MM.1S (cell line): ENCODE results near the gene LRRC4C.

Experiments used
- DNase-seq: peaks from one replicate; pipeline ENCODE4 v3.0.0-alpha.2; 2015
- H2AFZ ChIP-seq: fragments of 300-600 bp; sonication (generic); 2 replicates; pipeline ENCODE4 v1.6.0; 2016; ENCODE audit warnings: antibody characterized with exemption, low read length
- H3F3A ChIP-seq: fragments of 300-600 bp; sonication (generic); 2 replicates; pipeline ENCODE4 v1.6.1; 2016; ENCODE audit warnings: mild to moderate bottlenecking, antibody characterized with exemption, low read length, moderate library complexity, mixed read lengths; ENCODE audit not compliant: insufficient read depth
- H3K27ac ChIP-seq: fragments of 300-600 bp; sonication (generic); 2 replicates; pipeline ENCODE4 v1.5.1; 2016; ENCODE audit warnings: mild to moderate bottlenecking, low read length
- H3K27me3 ChIP-seq: fragments of 300-600 bp; sonication (generic); replicated peaks from 2 replicates; pipeline ENCODE4 v1.6.0; 2016; ENCODE audit warnings: low read length; ENCODE audit not compliant: insufficient read depth
- H3K36me3 ChIP-seq: fragments of 300-600 bp; sonication (generic); replicated peaks from 2 replicates; pipeline ENCODE4 v1.6.1; 2016; ENCODE audit warnings: mild to moderate bottlenecking, low read length, mixed read lengths; ENCODE audit not compliant: insufficient read depth
- H3K4me1 ChIP-seq: fragments of 300-600 bp; sonication (generic); 2 replicates; pipeline ENCODE4 v1.6.1; 2016; ENCODE audit warnings: low read length, mixed read lengths
- H3K4me2 ChIP-seq: fragments of 300-600 bp; sonication (generic); 2 replicates; pipeline ENCODE4 v1.6.0; 2016; ENCODE audit warnings: low read depth, low read length
- H3K4me3 ChIP-seq: fragments of 300-600 bp; sonication (generic); 2 replicates; pipeline ENCODE4 v1.5.1; 2016; ENCODE audit warnings: low read length, mixed read lengths
- H3K79me2 ChIP-seq: fragments of 300-600 bp; sonication (generic); 2 replicates; pipeline ENCODE4 v1.6.1; 2016; ENCODE audit warnings: mixed run types, low read length, mixed read lengths
- H3K9ac ChIP-seq: fragments of 300-600 bp; sonication (generic); 2 replicates; pipeline ENCODE4 v1.6.1; 2016; ENCODE audit warnings: low read length, mixed read lengths
- H3K9me2 ChIP-seq: fragments of 300-600 bp; sonication (generic); replicated peaks from 2 replicates; pipeline ENCODE4 v1.6.1; 2016; ENCODE audit warnings: mild to moderate bottlenecking, low read length, mixed read lengths; ENCODE audit not compliant: insufficient read depth
- H3K9me3 ChIP-seq: fragments of 300-600 bp; sonication (generic); replicated peaks from 2 replicates; pipeline ENCODE4 v1.6.1; 2016; ENCODE audit warnings: mild to moderate bottlenecking, low read length, mixed read lengths; ENCODE audit not compliant: insufficient read depth
- H4K20me1 ChIP-seq: fragments of 300-600 bp; sonication (generic); 2 replicates; pipeline ENCODE4 v1.6.1; 2016; ENCODE audit warnings: mild to moderate bottlenecking, low read length, moderate library complexity, mixed read lengths; ENCODE audit not compliant: insufficient read depth
- EZH2 ChIP-seq: fragments of 300-600 bp; sonication (generic); optimal IDR thresholded peaks from 2 replicates; pipeline ENCODE3; 2017; ENCODE audit warnings: low read depth, mild to moderate bottlenecking, antibody characterized with exemption, low read length, mixed read lengths
- EZH2phosphoT487 ChIP-seq: fragments of 300-600 bp; sonication (generic); IDR thresholded peaks from 2 replicates; pipeline ENCODE4 v1.6.1; 2018; ENCODE audit warnings: antibody characterized with exemption, low read length
- TF ChIP-seq, protein P1 (sequence below): fragments of 300-600 bp; sonication (generic); IDR thresholded peaks from 2 replicates; pipeline ENCODE4 v1.5.1; 2016; ENCODE audit warnings: antibody characterized with exemption, low read length, mixed read lengths

Gene LRRC4C

DNA sequence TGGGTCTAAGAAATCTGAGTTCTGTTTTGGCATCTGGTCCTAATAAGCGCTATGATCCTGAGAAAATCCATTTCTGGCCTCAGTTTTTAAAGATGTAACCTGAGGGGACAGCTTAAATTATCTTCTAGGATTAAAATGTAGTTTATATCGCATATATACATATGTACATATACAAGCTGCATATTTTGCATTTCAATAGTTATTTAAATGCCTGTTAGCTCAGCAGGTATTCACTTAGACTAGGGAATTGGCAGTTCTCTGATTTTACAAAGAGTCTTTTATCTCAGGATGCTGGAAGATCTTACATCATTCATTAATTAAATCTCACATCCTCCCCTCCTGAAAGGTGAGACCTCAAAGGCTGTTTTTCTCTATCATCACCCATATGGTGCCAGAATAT is 1232.8 kb downstream of the LRRC4C start:
- Histone ChIP-seq H3K4me1 (no peaks in the 10 kb centered on the region), H3K27ac (no peak overlapping the region), H2AFZ (no peak overlapping the region), H3K4me2 (no peak overlapping the region), H3K36me3 (no peaks in the 10 kb centered on the region), H3F3A (no peaks in the 10 kb centered on the region), H3K9me3 (no peaks in the 10 kb centered on the region), H4K20me1 (no peaks in the 10 kb centered on the region), H3K79me2 (no peaks in the 10 kb centered on the region), H3K9me2 (no peaks in the 10 kb centered on the region), H3K9ac (no peak overlapping the region), H3K4me3 (no peak overlapping the region), H3K27me3 (no peaks in the 10 kb centered on the region)
- TF ChIP-seq EZH2 (no peak), EZH2phosphoT487 (no peak)
- TF ChIP-seq, protein P1, sequence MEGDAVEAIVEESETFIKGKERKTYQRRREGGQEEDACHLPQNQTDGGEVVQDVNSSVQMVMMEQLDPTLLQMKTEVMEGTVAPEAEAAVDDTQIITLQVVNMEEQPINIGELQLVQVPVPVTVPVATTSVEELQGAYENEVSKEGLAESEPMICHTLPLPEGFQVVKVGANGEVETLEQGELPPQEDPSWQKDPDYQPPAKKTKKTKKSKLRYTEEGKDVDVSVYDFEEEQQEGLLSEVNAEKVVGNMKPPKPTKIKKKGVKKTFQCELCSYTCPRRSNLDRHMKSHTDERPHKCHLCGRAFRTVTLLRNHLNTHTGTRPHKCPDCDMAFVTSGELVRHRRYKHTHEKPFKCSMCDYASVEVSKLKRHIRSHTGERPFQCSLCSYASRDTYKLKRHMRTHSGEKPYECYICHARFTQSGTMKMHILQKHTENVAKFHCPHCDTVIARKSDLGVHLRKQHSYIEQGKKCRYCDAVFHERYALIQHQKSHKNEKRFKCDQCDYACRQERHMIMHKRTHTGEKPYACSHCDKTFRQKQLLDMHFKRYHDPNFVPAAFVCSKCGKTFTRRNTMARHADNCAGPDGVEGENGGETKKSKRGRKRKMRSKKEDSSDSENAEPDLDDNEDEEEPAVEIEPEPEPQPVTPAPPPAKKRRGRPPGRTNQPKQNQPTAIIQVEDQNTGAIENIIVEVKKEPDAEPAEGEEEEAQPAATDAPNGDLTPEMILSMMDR: no peak
- no peak for DNase-seq

DNA sequence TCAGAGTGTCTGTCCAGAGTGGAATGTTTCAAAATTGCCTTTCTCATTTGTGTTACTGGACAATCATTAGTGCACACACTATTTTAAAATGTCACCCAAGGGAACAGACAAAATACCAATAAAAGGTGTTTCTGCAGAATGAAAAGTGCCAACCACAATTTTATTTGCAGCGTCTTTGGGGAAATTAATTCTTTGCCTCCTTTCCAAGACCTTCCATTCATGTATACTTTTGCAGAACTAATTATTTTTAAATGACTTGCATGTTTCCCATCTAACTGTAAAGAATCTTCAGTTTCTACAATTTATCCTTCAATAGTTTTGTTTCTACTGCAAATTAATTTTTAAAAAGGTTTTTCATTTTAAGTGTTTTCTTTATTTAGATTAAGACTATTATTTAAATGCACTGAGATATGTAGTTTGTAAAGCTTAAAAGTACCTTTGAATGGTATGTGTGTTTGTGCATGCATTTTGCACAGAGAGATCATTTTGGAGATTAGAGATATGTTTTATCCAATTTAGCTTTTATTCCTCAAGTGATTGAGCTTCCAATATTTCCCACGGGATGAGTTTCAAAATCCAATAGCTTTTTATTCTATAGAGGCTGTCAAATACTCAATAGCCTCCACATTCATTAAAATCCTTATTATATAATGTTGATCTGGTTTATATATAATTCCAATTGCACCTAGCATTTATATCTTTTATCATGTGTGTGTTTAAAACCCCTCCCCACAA is 1235.7 kb downstream of the LRRC4C start:
- H3K4me3 ChIP-seq: no peak overlapping the region

DNA sequence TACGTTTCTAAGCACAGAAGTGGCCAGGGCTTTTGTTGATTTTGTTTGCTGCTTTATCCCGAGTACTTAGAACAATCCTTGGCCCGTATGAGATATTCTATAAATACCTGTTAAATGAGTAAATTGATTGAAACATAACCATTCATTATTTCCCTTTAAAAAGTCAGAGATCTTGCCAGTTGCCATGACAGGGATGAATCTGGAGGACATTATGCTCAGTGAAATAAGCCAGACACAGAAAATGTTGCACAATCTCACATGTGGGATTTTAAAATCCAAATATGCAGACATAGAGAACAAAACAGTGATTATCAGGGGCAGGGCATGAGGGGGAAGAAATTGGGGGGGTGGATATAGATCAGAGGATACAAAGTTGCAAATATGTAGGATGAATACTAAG is 1240.1 kb downstream of the LRRC4C start:
- TF ChIP-seq EZH2phosphoT487 (no peak), EZH2 (no peak)
- TF ChIP-seq, protein P1: no peak
- H3K9ac ChIP-seq: no peak overlapping the region
- no peaks in the 10 kb centered on the region for H3K4me1 ChIP-seq
- H3K79me2 ChIP-seq: no peaks in the 10 kb centered on the region
- H3K4me2 ChIP-seq: no peak overlapping the region
- H3K36me3 ChIP-seq: no peaks in the 10 kb centered on the region
- H4K20me1 ChIP-seq: no peaks in the 10 kb centered on the region
- no peak overlapping the region for H2AFZ ChIP-seq
- no peaks in the 10 kb centered on the region for H3F3A ChIP-seq
- no peak overlapping the region for H3K4me3 ChIP-seq
- H3K9me3 ChIP-seq: no peaks in the 10 kb centered on the region
- no peak for DNase-seq
- no peak overlapping the region for H3K27ac ChIP-seq
- H3K27me3 ChIP-seq: no peaks in the 10 kb centered on the region
- no peaks in the 10 kb centered on the region for H3K9me2 ChIP-seq

More for the DNA sequence above, 1235.7 kb downstream of the LRRC4C start:
- TF ChIP-seq EZH2phosphoT487 (no peak), EZH2 (no peak)
- TF ChIP-seq, protein P1: no peak
- DNase-seq: no peak
- no peaks in the 10 kb centered on the region for H3K79me2 ChIP-seq
- H3K27ac ChIP-seq: no peak overlapping the region
- H2AFZ ChIP-seq: no peak overlapping the region
- H3K4me1 ChIP-seq: no peaks in the 10 kb centered on the region
- H3K9me2 ChIP-seq: no peaks in the 10 kb centered on the region
- H3K36me3 ChIP-seq: no peaks in the 10 kb centered on the region
- H3K9me3 ChIP-seq: no peaks in the 10 kb centered on the region
- no peak overlapping the region for H3K9ac ChIP-seq
- no peaks in the 10 kb centered on the region for H4K20me1 ChIP-seq
- H3K27me3 ChIP-seq: no peaks in the 10 kb centered on the region
- no peak overlapping the region for H3K4me2 ChIP-seq
- no peaks in the 10 kb centered on the region for H3F3A ChIP-seq
